ENCODE results near the gene EFNB1.
A peak's percentile ranks its signal among the peaks of the same experiment; 100 is the strongest.

The EFNB1 gene

GRCh38 chrX:68827848-68828624, 785 bp upstream of the EFNB1 start:
- DNase-seq: peak; percentile 59 to 83 (median 62)

- peak in 2 of 3 experiments; percentile 66 to 67 for DNase-seq
Observed at GRCh38 chrX:68829582-68830418, 979 bp downstream of the EFNB1 start.

GRCh38 chrX:68830419-68831404, 1.9 kb downstream of the EFNB1 start:
- DNase-seq: peak in 1 of 3 experiments; percentile 43

GRCh38 chrX:68831405-68832100, 2.7 kb downstream of the EFNB1 start:
- no peak for DNase-seq

- DNase-seq: peak in 1 of 3 experiments; percentile 33
Observed at GRCh38 chrX:68832101-68832416, 3.2 kb downstream of the EFNB1 start.

- no peak for DNase-seq
Observed at GRCh38 chrX:68832516-68833447, 4.0 kb downstream of the EFNB1 start.

- DNase-seq: no peak
Observed at GRCh38 chrX:68833448-68833805, 4.6 kb downstream of the EFNB1 start.

GRCh38 chrX:68833855-68834331, 5.1 kb downstream of the EFNB1 start:
- no peak for DNase-seq

- DNase-seq: no peak
Observed at GRCh38 chrX:68834371-68835103, 5.7 kb downstream of the EFNB1 start.

- DNase-seq: no peak
Observed at GRCh38 chrX:68835104-68835442, 6.3 kb downstream of the EFNB1 start.

- no peak for DNase-seq
Observed at GRCh38 chrX:68835468-68835867, 6.6 kb downstream of the EFNB1 start.

GRCh38 chrX:68837119-68837518, 8.3 kb downstream of the EFNB1 start:
- DNase-seq: no peak

GRCh38 chrX:68838571-68838910, 9.7 kb downstream of the EFNB1 start:
- DNase-seq: no peak

GRCh38 chrX:68839771-68840170, 10.9 kb downstream of the EFNB1 start:
- DNase-seq: no peak

GRCh38 chrX:68840256-68840655, 11.4 kb downstream of the EFNB1 start:
- DNase-seq: no peak

GRCh38 chrX:68841251-68842049, 12.6 kb downstream of the EFNB1 start:
- DNase-seq: peak in 2 of 3 experiments; percentile 63 to 78

- DNase-seq: no peak
Observed at GRCh38 chrX:68842351-68842750, 13.5 kb downstream of the EFNB1 start.

- DNase-seq: no peak
Observed at GRCh38 chrX:68842781-68843581, 14.2 kb downstream of the EFNB1 start.

GRCh38 chrX:68843992-68844391, 15.2 kb downstream of the EFNB1 start:
- DNase-seq: no peak

All from NCI-H1417 (cell line).